Right lobe of liver (tissue), 6 donors: ENCODE measurements around the gene TMEM100. TPM values are rescaled to one million over a fixed set of nuclear protein-coding genes. Genes with fewer than 3 reads are reported as not detected.
A peak's percentile ranks its signal among the peaks of the same experiment; 100 is the strongest.

Experiments
- ATAC-seq, 4 donors: fragments of 200-7000 bp; cut with Tn5 transposase; one replicate each; pipeline ENCODE4 v1.9.1; 2020; ENCODE audit warnings: mild to moderate bottlenecking in 4 of 4, moderate library complexity in 4 of 4
- DNase-seq, 3 donors: peaks; one replicate each; pipeline ENCODE4 v3.0.0-alpha.2; 2020
- H3K27ac ChIP-seq, 3 donors: fragments of 200-600 bp; one replicate each; pipeline ENCODE4 v1.8.0; 2022
- H3K27me3 ChIP-seq, 2 donors: fragments of 200-600 bp; one replicate each; pipeline ENCODE4 v1.8.0; 2022
- H3K36me3 ChIP-seq, 4 donors: fragments of 200-600 bp; sonication (generic) in 1 of 4; one replicate each; pipeline versions ENCODE4 v1.5.1 to v1.8.0; 2017 to 2022; ENCODE audit warnings: control low read depth in 1 of 4
- H3K4me1 ChIP-seq, 4 donors: fragments of 200-600 bp; sonication (generic) in 1 of 4; one replicate each; pipeline versions ENCODE4 v1.5.1 to v1.8.0; 2017 to 2022; ENCODE audit warnings: control low read depth in 1 of 4
- H3K4me3 ChIP-seq, 3 donors: fragments of 200-600 bp; one replicate each; pipeline ENCODE4 v1.8.0; 2022
- H3K9me3 ChIP-seq, 4 donors: fragments of 200-600 bp; sonication (generic) in 1 of 4; one replicate each; pipeline versions ENCODE4 v1.5.1 to v1.8.0; 2017 to 2022; ENCODE audit warnings: control low read depth in 1 of 4
- POLR2A ChIP-seq: fragments of 450-650 bp; IDR thresholded peaks from one replicate; pipeline ENCODE4 v1.6.1; 2017; ENCODE audit warnings: antibody characterized with exemption, mild to moderate bottlenecking
- WGBS: methylation state at CpG from one replicate; pipeline ENCODE4 v1.1.6; 2018; ENCODE audit warnings: low coverage, low lambda C conversion rate; ENCODE audit not compliant: insufficient coverage; ENCODE audit errors: missing lambda C conversion rate; 5-methylcytosine and 5-hydroxymethylcytosine counted together
- intact Hi-C, 2 donors: fragments of 100-400 bp; cut with DNase I; formaldehyde crosslinking; loops; one replicate each; pipeline versions ENCODE4 v1.11.2 to v1.14.1; 2022
- total RNA-seq, 6 experiments: library from RNA; depleted of rRNA in 2 of 6; stranded (reverse); fragments of >200 nt in 2 of 6; fragmentation: NEBNext Ultra II Directional in 3 of 6; extraction: Animal tissue kit (Norgen Biotek cat#: 25700) in 3 of 6; gene quantifications; one replicate each; pipeline versions ENCODE4 v1.1.0 to v1.2.4, GENCODE V29; 2016 to 2023
- TF ChIP-seq, protein P1 (sequence below), 4 donors: fragments of 200-600 bp in 3 of 4; fragments of 450-650 bp in 1 of 4; IDR thresholded peaks; one replicate each; pipeline versions ENCODE4 v1.5.1 to v1.8.0; 2016 to 2022; ENCODE audit warnings: antibody characterized with exemption in 4 of 4, mild to moderate bottlenecking in 2 of 4
- donor health status: DM: no; HTN: yes; CAD: no.
- donor health status: DM: no; HTN: no; CAD: no.
- donor health status: DM: no; HTN: no; CAD: no.
- donor health status: DM: no; HTN: yes; CAD: no.
- donor health status: DM: no; HTN: yes; CAD: no.

The TMEM100 gene
- total RNA-seq, 6 experiments from 2014 or later = 1.8 to 8.3 (median 4.5) TPM

DNA sequence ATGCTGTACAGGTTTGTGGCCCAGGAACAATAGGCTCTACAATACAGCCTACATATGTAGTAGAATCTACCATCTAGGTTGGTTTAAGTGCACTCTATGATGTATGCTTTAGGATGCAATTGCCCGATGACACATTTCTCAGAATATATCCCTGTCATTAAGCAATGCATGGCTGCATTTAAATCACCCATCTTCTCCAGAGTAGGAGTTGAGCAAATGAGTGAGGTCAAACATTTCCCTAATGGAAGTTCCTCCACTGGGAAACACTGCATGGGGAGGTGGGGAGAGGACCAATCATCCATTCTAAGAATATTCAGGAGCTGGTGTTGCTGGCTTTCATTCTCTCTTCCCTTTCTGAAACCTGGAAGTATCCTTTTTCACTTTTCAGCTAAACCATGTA is 26.2 kb upstream of the TMEM100 start:
- Histone ChIP-seq H3K4me3 (no peak overlapping the region), H3K36me3 (no peaks in the 10 kb centered on the region), H3K27ac (no peak overlapping the region), H3K9me3 (no peaks in the 10 kb centered on the region), H3K4me1 (peaks cover 0 to 37% (median 14%) of the 10 kb centered on the region in 4 donors), H3K27me3 (no peaks in the 10 kb centered on the region)
- TF ChIP-seq POLR2A = no peak
- TF ChIP-seq, protein P1, sequence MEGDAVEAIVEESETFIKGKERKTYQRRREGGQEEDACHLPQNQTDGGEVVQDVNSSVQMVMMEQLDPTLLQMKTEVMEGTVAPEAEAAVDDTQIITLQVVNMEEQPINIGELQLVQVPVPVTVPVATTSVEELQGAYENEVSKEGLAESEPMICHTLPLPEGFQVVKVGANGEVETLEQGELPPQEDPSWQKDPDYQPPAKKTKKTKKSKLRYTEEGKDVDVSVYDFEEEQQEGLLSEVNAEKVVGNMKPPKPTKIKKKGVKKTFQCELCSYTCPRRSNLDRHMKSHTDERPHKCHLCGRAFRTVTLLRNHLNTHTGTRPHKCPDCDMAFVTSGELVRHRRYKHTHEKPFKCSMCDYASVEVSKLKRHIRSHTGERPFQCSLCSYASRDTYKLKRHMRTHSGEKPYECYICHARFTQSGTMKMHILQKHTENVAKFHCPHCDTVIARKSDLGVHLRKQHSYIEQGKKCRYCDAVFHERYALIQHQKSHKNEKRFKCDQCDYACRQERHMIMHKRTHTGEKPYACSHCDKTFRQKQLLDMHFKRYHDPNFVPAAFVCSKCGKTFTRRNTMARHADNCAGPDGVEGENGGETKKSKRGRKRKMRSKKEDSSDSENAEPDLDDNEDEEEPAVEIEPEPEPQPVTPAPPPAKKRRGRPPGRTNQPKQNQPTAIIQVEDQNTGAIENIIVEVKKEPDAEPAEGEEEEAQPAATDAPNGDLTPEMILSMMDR (IDR thresholded peaks at IDR 0.05) = no peak
- DNase-seq (no peak), ATAC-seq (no peak)
- intact Hi-C loops = no loop called here
- 100% methylated on average over 1 of the region's 1 CpG for WGBS

DNA sequence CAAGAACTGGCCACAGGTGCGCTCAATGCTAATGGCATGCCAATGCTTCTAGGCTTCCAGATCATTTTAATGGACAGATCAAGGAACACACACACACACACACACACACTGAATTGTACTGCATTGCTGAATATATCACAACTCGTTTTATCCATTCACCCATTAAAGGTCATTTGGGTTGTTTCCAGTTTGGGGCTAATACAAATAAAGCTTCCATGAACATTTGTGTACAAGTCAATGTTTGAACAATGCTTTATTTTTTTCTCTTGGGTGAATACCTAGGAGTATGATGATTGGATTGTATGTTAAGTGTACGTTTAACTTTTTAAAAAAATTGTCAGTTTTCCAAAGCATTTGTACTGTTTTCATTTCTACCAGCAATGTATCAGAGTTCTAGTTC is 24.5 kb upstream of the TMEM100 start:
- no peaks in the 10 kb centered on the region for H3K9me3 ChIP-seq
- ATAC-seq (peak in 3 of 4 donors; percentile 7 to 46 (median 20)), DNase-seq (no peak)
- H3K27ac ChIP-seq = peak overlapping the region in 2 of 3 donors; percentile 49 to 71
- H3K27me3 ChIP-seq = no peaks in the 10 kb centered on the region
- intact Hi-C loops = no loop called here
- no peaks in the 10 kb centered on the region for H3K36me3 ChIP-seq
- peaks cover 0 to 26% (median 12%) of the 10 kb centered on the region in 4 donors for H3K4me1 ChIP-seq
- H3K4me3 ChIP-seq = no peak overlapping the region
- 18% methylated on average over 3 of the region's 3 CpGs for whole genome bisulfite sequencing
- TF ChIP-seq POLR2A = no peak
- TF ChIP-seq, protein P1 (IDR thresholded peaks at IDR 0.05) = no peak

DNA sequence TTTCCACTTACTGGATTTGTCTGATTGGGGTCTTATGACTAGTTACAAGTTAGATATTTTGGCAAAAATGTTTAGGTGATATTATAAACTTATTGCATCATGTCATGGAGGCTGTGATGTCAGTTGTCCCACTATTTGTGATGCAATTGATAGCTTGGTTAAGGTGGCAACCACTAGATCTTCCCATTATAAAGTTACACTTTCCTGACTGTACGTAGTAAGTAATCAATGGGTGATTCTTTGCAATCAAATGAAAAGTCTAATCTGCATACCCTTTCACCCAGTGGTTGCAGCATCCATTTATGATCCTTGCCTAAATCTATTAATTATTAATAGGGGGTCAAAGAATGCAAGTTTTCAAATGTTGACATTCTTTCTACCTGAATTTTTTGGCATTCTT is 23.8 kb upstream of the TMEM100 start:
- peak overlapping the region in 2 of 3 donors; percentile 49 to 71 for H3K27ac ChIP-seq
- ATAC-seq (peak in 3 of 4 donors; percentile 12 to 50 (median 28)), DNase-seq (no peak)
- H3K4me1 ChIP-seq = peaks cover 0 to 23% (median 9%) of the 10 kb centered on the region in 4 donors
- 11% methylated on average over 1 of the region's 1 CpG for WGBS
- no peaks in the 10 kb centered on the region for H3K36me3 ChIP-seq
- H3K4me3 ChIP-seq = no peak overlapping the region
- no peaks in the 10 kb centered on the region for H3K9me3 ChIP-seq
- no peak for TF ChIP-seq POLR2A
- TF ChIP-seq, protein P1 (IDR thresholded peaks at IDR 0.05) = no peak
- no peaks in the 10 kb centered on the region for H3K27me3 ChIP-seq
- intact Hi-C loops = no loop called here

DNA sequence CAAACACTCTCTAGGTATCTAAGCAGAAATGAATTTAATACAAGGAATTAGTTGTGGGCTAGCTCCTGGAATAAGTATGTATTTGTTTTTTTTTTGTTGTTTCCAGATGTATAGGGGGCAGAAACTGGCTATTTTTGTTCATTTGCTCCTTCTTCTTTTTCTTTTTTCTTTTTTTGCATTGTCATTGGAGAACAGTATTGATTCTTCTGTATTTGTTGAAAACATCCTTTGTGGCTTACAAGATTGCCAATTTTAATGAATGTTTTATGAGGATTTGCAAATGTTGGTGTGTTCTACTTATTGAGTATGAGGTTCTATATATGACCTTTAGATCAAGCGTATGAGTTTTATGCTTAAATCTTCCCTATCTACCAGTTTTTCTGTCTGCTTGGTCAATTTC is 22.6 kb upstream of the TMEM100 start:
- peaks cover 0 to 18% (median 9%) of the 10 kb centered on the region in 4 donors for H3K4me1 ChIP-seq
- no peak for TF ChIP-seq POLR2A
- TF ChIP-seq, protein P1 (IDR thresholded peaks at IDR 0.05) = no peak
- 100% methylated on average over 1 of the region's 1 CpG for WGBS
- H3K27ac ChIP-seq = no peak overlapping the region
- no peak overlapping the region for H3K4me3 ChIP-seq
- ATAC-seq = no peak
- intact Hi-C loops = no loop called here
- DNase-seq = no peak
- H3K27me3 ChIP-seq = no peaks in the 10 kb centered on the region
- no peaks in the 10 kb centered on the region for H3K36me3 ChIP-seq
- H3K9me3 ChIP-seq = no peaks in the 10 kb centered on the region
